Glutamatergic neuron (in vitro differentiated cells): ENCODE results near the gene CCDC182. TPM values are rescaled to one million over a fixed set of nuclear protein-coding genes. Genes with fewer than 3 reads are reported as not detected.

Experiments used
- DNase-seq: peaks from one replicate; pipeline ENCODE4 v3.0.0; 2022
- H3K27ac Mint-ChIP-seq: one replicate; pipeline ENCODE4 v1.8.0; 2020; ENCODE audit warnings: mild to moderate bottlenecking, mixed read lengths, inconsistent platforms; ENCODE audit not compliant: unreplicated experiment
- H3K27me3 Mint-ChIP-seq: one replicate; pipeline ENCODE4 v1.8.0; 2020; ENCODE audit warnings: mild to moderate bottlenecking, moderate library complexity, mixed read lengths, inconsistent platforms; ENCODE audit not compliant: unreplicated experiment
- H3K36me3 Mint-ChIP-seq: one replicate; pipeline ENCODE4 v1.8.0; 2020; ENCODE audit warnings: mild to moderate bottlenecking, mixed read lengths, inconsistent platforms; ENCODE audit not compliant: unreplicated experiment
- H3K4me1 Mint-ChIP-seq: one replicate; pipeline ENCODE4 v1.8.0; 2020; ENCODE audit warnings: mild to moderate bottlenecking, low read depth, mixed read lengths, inconsistent platforms; ENCODE audit not compliant: unreplicated experiment
- H3K4me3 Mint-ChIP-seq: one replicate; pipeline ENCODE4 v1.8.0; 2020; ENCODE audit warnings: mild to moderate bottlenecking, mixed read lengths, inconsistent platforms; ENCODE audit not compliant: unreplicated experiment
- H3K9me3 Mint-ChIP-seq: one replicate; pipeline ENCODE4 v1.8.0; 2020; ENCODE audit warnings: mild to moderate bottlenecking, moderate library complexity, mixed read lengths, inconsistent platforms; ENCODE audit not compliant: unreplicated experiment
- CTCF ChIP-seq: fragments of 200-600 bp; sonication (generic); IDR thresholded peaks from one replicate; pipeline ENCODE4 v1.5.0; 2021; ENCODE audit not compliant: partially characterized antibody, unreplicated experiment
- total RNA-seq: library from RNA; stranded (reverse); fragmentation: NEBNext Ultra II Directional; extraction: Animal tissue kit (Norgen Biotek cat#: 25700); gene quantifications from one replicate; pipeline ENCODE4 v1.2.1, GENCODE V29; 2021; ENCODE audit not compliant: unreplicated experiment

The CCDC182 gene
- total RNA-seq, 1 donor from 2014 or later, result not detected

GRCh38 chr17:57721967-57722703 lies 23.0 kb downstream of the CCDC182 start:
- H3K4me3 Mint-ChIP-seq, result no peak overlapping the region
- no peak for TF ChIP-seq CTCF
- H3K4me1 Mint-ChIP-seq, result peaks cover 41% of the 10 kb centered on the region
- peaks cover 18% of the 10 kb centered on the region for H3K9me3 Mint-ChIP-seq
- H3K36me3 Mint-ChIP-seq, result no peaks in the 10 kb centered on the region
- H3K27ac Mint-ChIP-seq, result no peak overlapping the region
- DNase-seq, result no peak
- H3K27me3 Mint-ChIP-seq, result peaks cover 22% of the 10 kb centered on the region

- Mint-ChIP-seq H3K4me1 (peaks cover 29% of the 10 kb centered on the region), H3K36me3 (no peaks in the 10 kb centered on the region), H3K4me3 (no peak overlapping the region), H3K27me3 (peaks cover 12% of the 10 kb centered on the region), H3K27ac (no peak overlapping the region), H3K9me3 (peaks cover 10% of the 10 kb centered on the region)
- DNase-seq, result no peak
- no peak for TF ChIP-seq CTCF
Observed at GRCh38 chr17:57720386-57721035, 24.6 kb downstream of the CCDC182 start.

GRCh38 chr17:57718878-57719277 lies 26.2 kb downstream of the CCDC182 start:
- Mint-ChIP-seq H3K36me3 (no peaks in the 10 kb centered on the region), H3K27me3 (peaks cover 7% of the 10 kb centered on the region), H3K4me1 (peaks cover 16% of the 10 kb centered on the region), H3K27ac (peak overlapping the region; percentile 75), H3K4me3 (no peak overlapping the region), H3K9me3 (peaks cover 6% of the 10 kb centered on the region)
- no peak for TF ChIP-seq CTCF
- no peak for DNase-seq

DNA sequence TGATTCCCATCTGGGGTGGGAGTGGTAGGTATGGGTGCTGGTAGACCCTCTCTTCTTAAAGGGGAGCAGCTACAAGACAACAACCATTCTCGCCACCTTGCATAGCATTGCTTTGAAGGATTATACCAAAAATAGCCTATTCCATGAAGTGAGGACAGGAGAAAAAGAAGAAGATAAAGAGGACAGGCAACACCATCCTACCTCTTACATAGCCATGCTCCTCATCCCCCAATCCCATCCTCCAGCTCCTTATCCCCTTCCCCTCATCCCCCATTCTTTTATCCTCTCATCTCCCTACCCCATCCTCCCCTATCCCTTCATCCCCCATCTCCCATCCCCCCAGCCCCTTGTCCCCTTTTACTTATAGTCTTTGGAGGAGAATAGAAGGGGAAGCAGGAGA lies 29.1 kb downstream of the CCDC182 start:
- no peak for DNase-seq
- peaks cover 2% of the 10 kb centered on the region for H3K9me3 Mint-ChIP-seq
- no peak overlapping the region for H3K27ac Mint-ChIP-seq
- TF ChIP-seq CTCF, result no peak
- no peak overlapping the region for H3K4me3 Mint-ChIP-seq
- H3K27me3 Mint-ChIP-seq, result no peaks in the 10 kb centered on the region
- no peaks in the 10 kb centered on the region for H3K36me3 Mint-ChIP-seq
- H3K4me1 Mint-ChIP-seq, result peaks cover 6% of the 10 kb centered on the region

- Mint-ChIP-seq H3K4me3 (no peak overlapping the region), H3K27me3 (no peaks in the 10 kb centered on the region), H3K27ac (no peak overlapping the region), H3K4me1 (peaks cover 6% of the 10 kb centered on the region), H3K36me3 (no peaks in the 10 kb centered on the region), H3K9me3 (peaks cover 2% of the 10 kb centered on the region)
- TF ChIP-seq CTCF, result no peak
- no peak for DNase-seq
Observed at GRCh38 chr17:57714665-57715180, 30.4 kb downstream of the CCDC182 start.
